Subcutaneous abdominal adipose tissue (tissue), 5 donors: ENCODE results near the gene ELP5.

Experiments
- H3K27ac ChIP-seq: one replicate; pipeline ENCODE4 v1.7.0; 2013; ENCODE audit warnings: low read depth, mild to moderate bottlenecking, inconsistent platforms, low read length, moderate library complexity
- H3K27me3 ChIP-seq, 5 donors: one replicate each; pipeline ENCODE4 v1.7.0; 2013; ENCODE audit warnings: low read length in 5 of 5, inconsistent platforms in 1 of 5; ENCODE audit not compliant: control insufficient read depth in 5 of 5, insufficient read depth in 4 of 5
- H3K36me3 ChIP-seq, 5 donors: one replicate each; pipeline ENCODE4 v1.7.0; 2013; ENCODE audit warnings: low read length in 5 of 5; ENCODE audit not compliant: control insufficient read depth in 5 of 5, insufficient read depth in 5 of 5
- H3K4me1 ChIP-seq, 5 donors: one replicate each; pipeline ENCODE4 v1.7.0; 2013; ENCODE audit warnings: low read length in 5 of 5, mild to moderate bottlenecking in 3 of 5, moderate library complexity in 1 of 5; ENCODE audit not compliant: control insufficient read depth in 5 of 5, insufficient read depth in 5 of 5
- H3K4me3 ChIP-seq, 5 donors: one replicate each; pipeline ENCODE4 v1.7.0; 2013; ENCODE audit warnings: low read length in 5 of 5, low read depth in 1 of 5
- H3K9ac ChIP-seq, 5 donors: one replicate each; pipeline ENCODE4 v1.7.0; 2013; ENCODE audit warnings: low read length in 5 of 5, mild to moderate bottlenecking in 4 of 5, moderate library complexity in 3 of 5
- H3K9me3 ChIP-seq, 5 donors: one replicate each; pipeline ENCODE4 v1.7.0; 2013; ENCODE audit warnings: low read length in 5 of 5; ENCODE audit not compliant: control insufficient read depth in 5 of 5
- donor health status: healthy.
- donor health status: healthy.
- donor health status: healthy.
- donor health status: healthy.
- donor health status: healthy.

Gene ELP5

GRCh38 chr17:7261379-7262191 lies 9.6 kb downstream of the ELP5 start:
- H3K27me3 ChIP-seq = peaks cover 0 to 22% (median 14%) of the 10 kb centered on the region in 5 donors
- peaks cover 0 to 31% (median 22%) of the 10 kb centered on the region in 5 donors for H3K36me3 ChIP-seq
- H3K4me3 ChIP-seq = peak overlapping the region in 4 of 5 donors; percentile 54 to 68 (median 62)
- no peaks in the 10 kb centered on the region for H3K9me3 ChIP-seq
- no peak overlapping the region for H3K27ac ChIP-seq
- H3K9ac ChIP-seq = peak overlapping the region in 4 of 5 donors; percentile 43 to 67 (median 58)
- peaks cover 0 to 47% (median 41%) of the 10 kb centered on the region in 5 donors for H3K4me1 ChIP-seq

GRCh38 chr17:7262192-7262934 lies 10.3 kb downstream of the ELP5 start, which contains the start of gene CLDN7:
Gene CLDN7, minus strand, starts transcription at chr17:7262478. Its CDS starts 435 bp downstream, at chr17:7262043.
- Histone ChIP-seq H3K9me3 (no peaks in the 10 kb centered on the region), H3K27me3 (peaks cover 0 to 22% (median 14%) of the 10 kb centered on the region in 5 donors), H3K27ac (no peak within 1 kb of the TSS), H3K36me3 (peaks cover 0 to 23% (median 14%) of the 10 kb centered on the region in 5 donors), H3K4me1 (peaks cover 0 to 47% (median 41%) of the 10 kb centered on the region in 5 donors), H3K9ac (peak within 1 kb of the TSS in 4 of 5 donors; percentile 21 to 67 (median 58)), H3K4me3 (peak within 1 kb of the TSS; percentile 54 to 75 (median 62))

GRCh38 chr17:7262935-7263800 lies 11.2 kb downstream of the ELP5 start:
- H3K9me3 ChIP-seq = no peaks in the 10 kb centered on the region
- H3K9ac ChIP-seq = peak overlapping the region in 3 of 5 donors; percentile 21 to 35 (median 33)
- peaks cover 0 to 15% (median 11%) of the 10 kb centered on the region in 5 donors for H3K36me3 ChIP-seq
- H3K27me3 ChIP-seq = peaks cover 0 to 22% (median 14%) of the 10 kb centered on the region in 5 donors
- peaks cover 0 to 47% (median 41%) of the 10 kb centered on the region in 5 donors for H3K4me1 ChIP-seq
- H3K4me3 ChIP-seq = peak overlapping the region in 4 of 5 donors; percentile 52 to 75 (median 61)
- H3K27ac ChIP-seq = no peak overlapping the region

GRCh38 chr17:7263801-7264078 lies 11.7 kb downstream of the ELP5 start:
- H3K27ac ChIP-seq = no peak overlapping the region

GRCh38 chr17:7266784-7267183 lies 14.8 kb downstream of the ELP5 start:
- no peak overlapping the region for H3K9ac ChIP-seq
- no peaks in the 10 kb centered on the region for H3K36me3 ChIP-seq
- no peak overlapping the region for H3K4me3 ChIP-seq
- peaks cover 0 to 19% (median 14%) of the 10 kb centered on the region in 5 donors for H3K27me3 ChIP-seq
- H3K4me1 ChIP-seq = peaks cover 0 to 29% (median 21%) of the 10 kb centered on the region in 5 donors
- H3K9me3 ChIP-seq = no peaks in the 10 kb centered on the region
- H3K27ac ChIP-seq = no peak overlapping the region

More at GRCh38 chr17:7263801-7264078, 11.7 kb downstream of the ELP5 start:
- peaks cover 0 to 22% (median 14%) of the 10 kb centered on the region in 5 donors for H3K27me3 ChIP-seq
- H3K4me3 ChIP-seq = peak overlapping the region in 1 of 5 donors; percentile 68
- peaks cover 0 to 46% (median 38%) of the 10 kb centered on the region in 5 donors for H3K4me1 ChIP-seq
- H3K9me3 ChIP-seq = no peaks in the 10 kb centered on the region
- H3K36me3 ChIP-seq = peaks cover 0 to 10% (median 7%) of the 10 kb centered on the region in 5 donors
- no peak overlapping the region for H3K9ac ChIP-seq

GRCh38 chr17:7279448-7279847 lies 27.4 kb downstream of the ELP5 start:
- Histone ChIP-seq H3K4me1 (peaks cover 7 to 47% (median 30%) of the 10 kb centered on the region in 5 donors), H3K27me3 (peaks cover 0 to 15% (median 0%) of the 10 kb centered on the region in 5 donors), H3K9ac (no peak overlapping the region), H3K36me3 (peaks cover 0 to 9% (median 6%) of the 10 kb centered on the region in 5 donors), H3K27ac (no peak overlapping the region), H3K9me3 (no peaks in the 10 kb centered on the region), H3K4me3 (no peak overlapping the region)

GRCh38 chr17:7280519-7281073 lies 28.6 kb downstream of the ELP5 start:
- H3K4me3 ChIP-seq = peak overlapping the region in 4 of 5 donors; percentile 54 to 69 (median 61)
- peak overlapping the region; percentile 90 for H3K27ac ChIP-seq
- H3K27me3 ChIP-seq = peaks cover 0 to 15% (median 0%) of the 10 kb centered on the region in 5 donors
- H3K4me1 ChIP-seq = peaks cover 7 to 55% (median 30%) of the 10 kb centered on the region in 5 donors
- H3K9ac ChIP-seq = peak overlapping the region in 4 of 5 donors; percentile 28 to 70 (median 62)
- H3K36me3 ChIP-seq = peaks cover 0 to 20% (median 17%) of the 10 kb centered on the region in 5 donors
- no peaks in the 10 kb centered on the region for H3K9me3 ChIP-seq

GRCh38 chr17:7281074-7281952 lies 29.3 kb downstream of the ELP5 start, which contains the start of gene SLC2A4:
Gene SLC2A4, plus strand, starts transcription at chr17:7281718. Its CDS starts 217 bp downstream, at chr17:7281935.
- H3K27me3 ChIP-seq = peaks cover 0 to 15% (median 0%) of the 10 kb centered on the region in 5 donors
- H3K9me3 ChIP-seq = no peaks in the 10 kb centered on the region
- peak within 1 kb of the TSS; percentile 28 to 77 (median 55) for H3K9ac ChIP-seq
- peaks cover 7 to 61% (median 30%) of the 10 kb centered on the region in 5 donors for H3K4me1 ChIP-seq
- peaks cover 0 to 28% (median 24%) of the 10 kb centered on the region in 5 donors for H3K36me3 ChIP-seq
- H3K27ac ChIP-seq = peak within 1 kb of the TSS; percentile 90
- peak within 1 kb of the TSS; percentile 54 to 69 (median 68) for H3K4me3 ChIP-seq
